OCI-LY7 (cell line): Measurements from ENCODE around the gene PARD3. TPM values are rescaled to one million over a fixed set of nuclear protein-coding genes. Genes with fewer than 3 reads are reported as not detected.

Experiments
- BruUV-seq: library from RNA; stranded (reverse); fragments of 400-500 nt; replicated peaks from 2 replicates; lab custom pipeline; 2021; lab: Mats Ljungman, UMichigan
- CTCF ChIA-PET: fragments of 300-600 bp; sonication (Branson Sonifier 250); formaldehyde crosslinking; loops from one replicate; lab custom pipeline; 2022; ENCODE audit warnings: antibody characterized with exemption; ENCODE audit not compliant: unreplicated experiment; lab: Charles Lee
- POLR2A ChIA-PET: fragments of 300-600 bp; sonication (Branson Sonifier 250); formaldehyde crosslinking; loops from one replicate; lab custom pipeline; 2022; ENCODE audit warnings: antibody characterized with exemption; lab: Charles Lee
- DNase-seq: peaks from one replicate; pipeline ENCODE4 v3.0.0-alpha.2; 2015; ENCODE audit warnings: low spot score
- H2AFZ ChIP-seq: fragments of 200-600 bp; sonication (generic), shearing (Covaris generic); 2 replicates; pipeline ENCODE4 v1.6.1; 2014; ENCODE audit warnings: mild to moderate bottlenecking, antibody characterized with exemption, low read length, moderate library complexity
- H3K27ac ChIP-seq: fragments of 200-600 bp; sonication (generic); 2 replicates; pipeline ENCODE4 v1.5.1; 2014; ENCODE audit warnings: mixed run types, low read depth, mild to moderate bottlenecking, moderate library complexity, low read length, inconsistent platforms; ENCODE audit not compliant: poor library complexity, severe bottlenecking
- H3K36me3 ChIP-seq: fragments of 200-600 bp; sonication (generic); 2 replicates; pipeline ENCODE4 v1.6.1; 2014; ENCODE audit warnings: mild to moderate bottlenecking, antibody characterized with exemption, low read length, moderate library complexity, mixed read lengths; ENCODE audit not compliant: insufficient read depth
- H3K4me1 ChIP-seq: fragments of 200-600 bp; sonication (generic); 2 replicates; pipeline ENCODE4 v1.5.1; 2014; ENCODE audit warnings: mild to moderate bottlenecking, low read length; ENCODE audit not compliant: insufficient read depth, poor library complexity, severe bottlenecking
- H3K4me2 ChIP-seq: fragments of 200-600 bp; sonication (generic); 2 replicates; pipeline ENCODE4 v1.6.1; 2014; ENCODE audit warnings: mild to moderate bottlenecking, low read length
- H3K4me3 ChIP-seq: fragments of 200-600 bp; sonication (generic); 2 replicates; pipeline ENCODE4 v1.5.1; 2014; ENCODE audit warnings: mild to moderate bottlenecking, low read depth, low read length; ENCODE audit not compliant: poor library complexity, severe bottlenecking
- H3K79me2 ChIP-seq: fragments of 200-600 bp; sonication (generic); 2 replicates; pipeline ENCODE4 v1.6.1; 2016; ENCODE audit warnings: low read depth, mild to moderate bottlenecking, low read length, moderate library complexity, mixed read lengths; ENCODE audit not compliant: insufficient read depth
- H3K9me2 ChIP-seq: fragments of 200-600 bp; sonication (generic); 2 replicates; pipeline ENCODE4 v1.6.1; 2016; ENCODE audit warnings: mild to moderate bottlenecking, low read length, mixed read lengths; ENCODE audit not compliant: insufficient read depth
- H3K9me3 ChIP-seq: fragments of 200-600 bp; sonication (generic); 2 replicates; pipeline ENCODE4 v1.6.1; 2014; ENCODE audit warnings: mild to moderate bottlenecking, mixed run types, low read length, mixed read lengths
- H4K20me1 ChIP-seq: fragments of 200-600 bp; sonication (generic); 2 replicates; pipeline ENCODE4 v1.6.1; 2014; ENCODE audit warnings: mild to moderate bottlenecking, antibody characterized with exemption, low read length, moderate library complexity, mixed read lengths; ENCODE audit not compliant: insufficient read depth
- CTCF ChIP-seq: fragments of 200-600 bp; sonication (generic); conservative IDR thresholded peaks from 2 replicates; pipeline ENCODE4 v1.5.1; 2014; ENCODE audit warnings: mild to moderate bottlenecking, antibody characterized with exemption, low read length, moderate library complexity, mixed read lengths
- EZH2phosphoT487 ChIP-seq: fragments of 200-600 bp; sonication (generic); IDR thresholded peaks from 2 replicates; pipeline ENCODE4 v1.6.1; 2018; ENCODE audit warnings: low read depth, borderline replicate concordance, mild to moderate bottlenecking, mixed run types, antibody characterized with exemption, low read length, moderate library complexity, mixed read lengths
- intact Hi-C: fragments of 100-400 bp; cut with micrococcal nuclease; formaldehyde crosslinking; loops from one replicate; pipeline ENCODE4 v1.10.0; 2022; ENCODE audit not compliant: unreplicated experiment
- total RNA-seq, 2 experiments: library from RNA; depleted of rRNA in 1 of 2; stranded (reverse); fragments of >200 nt in 1 of 2; shearing (Covaris generic) in 1 of 2; gene quantifications; 2 replicates each; pipeline ENCODE4 v1.2.3, GENCODE V29; 2014 to 2022

PARD3 gene
- total RNA-seq, 2 experiments from 2014 or later, result not detected

- no TSS peak for BruUV-seq
- Histone ChIP-seq H3K4me2 (no peak overlapping the region), H3K4me3 (no peak overlapping the region), H3K9me2 (no peaks in the 10 kb centered on the region), H3K36me3 (no peaks in the 10 kb centered on the region), H2AFZ (no peak overlapping the region), H3K9me3 (no peaks in the 10 kb centered on the region), H3K4me1 (no peaks in the 10 kb centered on the region), H4K20me1 (no peaks in the 10 kb centered on the region), H3K27ac (no peak overlapping the region), H3K79me2 (no peaks in the 10 kb centered on the region)
- intact Hi-C loops, result no loop called here
- ChIA-PET CTCF (no interaction called here), POLR2A (no interaction called here)
- no peak for DNase-seq
- TF ChIP-seq CTCF, result no peak
- no peak for TF ChIP-seq EZH2phosphoT487
Observed at GRCh38 chr10:34771525-34771924, 43.6 kb downstream of the PARD3 start.

GRCh38 chr10:34771106-34771505 is 44.0 kb downstream of the PARD3 start:
- ChIA-PET CTCF (no interaction called here), POLR2A (no interaction called here)
- H3K79me2 ChIP-seq, result no peaks in the 10 kb centered on the region
- no peak for DNase-seq
- TF ChIP-seq CTCF (no peak), EZH2phosphoT487 (no peak)
- no peaks in the 10 kb centered on the region for H3K9me3 ChIP-seq
- intact Hi-C loops, result no loop called here
- H3K9me2 ChIP-seq, result no peaks in the 10 kb centered on the region
- no peak overlapping the region for H3K4me3 ChIP-seq
- no peaks in the 10 kb centered on the region for H3K36me3 ChIP-seq
- no peak overlapping the region for H2AFZ ChIP-seq
- BruUV-seq, result no TSS peak
- no peak overlapping the region for H3K4me2 ChIP-seq
- no peaks in the 10 kb centered on the region for H4K20me1 ChIP-seq
- no peaks in the 10 kb centered on the region for H3K4me1 ChIP-seq
- H3K27ac ChIP-seq, result no peak overlapping the region

DNA sequence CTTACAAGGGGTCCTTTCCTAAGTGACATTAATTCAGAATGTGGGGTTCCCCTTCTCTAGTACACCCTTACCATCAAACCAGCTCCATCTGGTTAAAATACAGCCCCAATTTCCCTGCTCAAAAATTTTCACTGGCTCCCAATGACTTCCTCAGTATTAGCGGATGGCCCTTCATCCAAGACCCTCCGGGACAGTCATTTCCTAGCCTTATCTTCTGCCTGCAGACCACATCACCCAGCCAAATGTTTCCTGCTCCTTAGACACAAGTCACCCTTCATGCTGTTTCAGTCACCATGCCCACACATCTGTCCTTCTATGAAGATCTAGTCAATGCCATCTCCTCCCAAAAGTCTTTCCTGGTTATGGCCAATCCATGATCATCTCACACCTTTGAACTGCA is 45.2 kb downstream of the PARD3 start:
- intact Hi-C loops, result no loop called here
- TF ChIP-seq CTCF (no peak), EZH2phosphoT487 (no peak)
- ChIA-PET CTCF (no interaction called here), POLR2A (no interaction called here)
- Histone ChIP-seq H3K79me2 (no peaks in the 10 kb centered on the region), H3K4me3 (no peak overlapping the region), H3K4me1 (no peaks in the 10 kb centered on the region), H3K9me2 (no peaks in the 10 kb centered on the region), H3K27ac (no peak overlapping the region), H3K36me3 (no peaks in the 10 kb centered on the region), H3K4me2 (no peak overlapping the region), H3K9me3 (no peaks in the 10 kb centered on the region), H2AFZ (no peak overlapping the region), H4K20me1 (no peaks in the 10 kb centered on the region)
- no TSS peak for BruUV-seq
- DNase-seq, result no peak
